WTC11 (cell line): ENCODE data around the gene VPS33B.

Source experiments
- CREM ChIP-seq: sonication (generic); formaldehyde crosslinking; IDR thresholded peaks from 2 replicates; pipeline ENCODE4 v1.8.1; 2022; ENCODE audit warnings: mild to moderate bottlenecking, missing genetic modification reagents, moderate library complexity
- NFYB ChIP-seq: sonication (generic); formaldehyde crosslinking; conservative IDR thresholded peaks from 2 replicates; pipeline ENCODE4 v1.8.0; 2022; ENCODE audit warnings: low read depth, missing genetic modification reagents
- SP1 ChIP-seq: sonication (generic); formaldehyde crosslinking; conservative IDR thresholded peaks from 2 replicates; pipeline ENCODE4 v1.8.1; 2022; ENCODE audit warnings: missing genetic modification reagents
- TF ChIP-seq, protein P1 (sequence below): sonication (generic); formaldehyde crosslinking; IDR thresholded peaks from 2 replicates; pipeline ENCODE4 v1.8.0; 2022; ENCODE audit warnings: mild to moderate bottlenecking, missing genetic modification reagents
- TF ChIP-seq, protein P2 (sequence below): sonication (generic); formaldehyde crosslinking; IDR thresholded peaks from 2 replicates; pipeline ENCODE4 v1.8.1; 2022; ENCODE audit warnings: low read depth, mild to moderate bottlenecking, moderate library complexity, missing genetic modification reagents, borderline replicate concordance
- TF ChIP-seq, protein P3 (sequence below): fragments of 200-600 bp; IDR thresholded peaks from 2 replicates; pipeline ENCODE4 v1.8.0; 2022; ENCODE audit warnings: antibody characterized with exemption
- TF ChIP-seq, protein P4 (sequence below): sonication (generic); formaldehyde crosslinking; IDR thresholded peaks from 2 replicates; pipeline ENCODE4 v1.8.0; 2023; ENCODE audit warnings: missing genetic modification reagents
- TF ChIP-seq, protein P5 (sequence below): sonication (generic); formaldehyde crosslinking; IDR thresholded peaks from 2 replicates; pipeline ENCODE4 v1.8.1; 2022; ENCODE audit warnings: low read depth, missing genetic modification reagents, borderline replicate concordance

DNA sequence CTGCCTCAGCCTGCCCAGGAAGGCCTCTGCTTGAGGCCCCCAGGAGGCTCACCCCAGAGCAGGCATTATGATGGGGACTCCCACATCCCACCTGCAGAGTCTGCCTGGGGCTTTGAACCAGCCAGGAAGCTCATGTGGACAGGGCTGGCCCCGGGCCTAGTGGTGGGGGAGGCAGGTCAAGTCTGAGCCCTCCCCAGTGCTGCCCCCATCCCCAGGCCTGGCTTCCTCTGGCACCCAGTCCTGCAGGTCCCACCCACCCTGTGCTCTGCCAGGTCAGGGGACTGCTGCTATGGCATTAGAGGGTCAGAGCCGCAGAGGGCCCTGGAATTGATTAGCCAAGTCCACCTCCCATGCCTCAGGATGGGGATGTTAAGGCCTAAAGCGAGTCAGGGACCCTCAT lies 17.6 kb upstream of the VPS33B start:
- TF ChIP-seq, protein P1, sequence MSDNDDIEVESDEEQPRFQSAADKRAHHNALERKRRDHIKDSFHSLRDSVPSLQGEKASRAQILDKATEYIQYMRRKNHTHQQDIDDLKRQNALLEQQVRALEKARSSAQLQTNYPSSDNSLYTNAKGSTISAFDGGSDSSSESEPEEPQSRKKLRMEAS (CRISPR knock-in tag), result no peak
- TF ChIP-seq, protein P2, sequence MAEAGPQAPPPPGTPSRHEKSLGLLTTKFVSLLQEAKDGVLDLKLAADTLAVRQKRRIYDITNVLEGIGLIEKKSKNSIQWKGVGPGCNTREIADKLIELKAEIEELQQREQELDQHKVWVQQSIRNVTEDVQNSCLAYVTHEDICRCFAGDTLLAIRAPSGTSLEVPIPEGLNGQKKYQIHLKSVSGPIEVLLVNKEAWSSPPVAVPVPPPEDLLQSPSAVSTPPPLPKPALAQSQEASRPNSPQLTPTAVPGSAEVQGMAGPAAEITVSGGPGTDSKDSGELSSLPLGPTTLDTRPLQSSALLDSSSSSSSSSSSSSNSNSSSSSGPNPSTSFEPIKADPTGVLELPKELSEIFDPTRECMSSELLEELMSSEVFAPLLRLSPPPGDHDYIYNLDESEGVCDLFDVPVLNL (CRISPR knock-in tag), result no peak
- no peak for TF ChIP-seq SP1
- TF ChIP-seq, protein P3, sequence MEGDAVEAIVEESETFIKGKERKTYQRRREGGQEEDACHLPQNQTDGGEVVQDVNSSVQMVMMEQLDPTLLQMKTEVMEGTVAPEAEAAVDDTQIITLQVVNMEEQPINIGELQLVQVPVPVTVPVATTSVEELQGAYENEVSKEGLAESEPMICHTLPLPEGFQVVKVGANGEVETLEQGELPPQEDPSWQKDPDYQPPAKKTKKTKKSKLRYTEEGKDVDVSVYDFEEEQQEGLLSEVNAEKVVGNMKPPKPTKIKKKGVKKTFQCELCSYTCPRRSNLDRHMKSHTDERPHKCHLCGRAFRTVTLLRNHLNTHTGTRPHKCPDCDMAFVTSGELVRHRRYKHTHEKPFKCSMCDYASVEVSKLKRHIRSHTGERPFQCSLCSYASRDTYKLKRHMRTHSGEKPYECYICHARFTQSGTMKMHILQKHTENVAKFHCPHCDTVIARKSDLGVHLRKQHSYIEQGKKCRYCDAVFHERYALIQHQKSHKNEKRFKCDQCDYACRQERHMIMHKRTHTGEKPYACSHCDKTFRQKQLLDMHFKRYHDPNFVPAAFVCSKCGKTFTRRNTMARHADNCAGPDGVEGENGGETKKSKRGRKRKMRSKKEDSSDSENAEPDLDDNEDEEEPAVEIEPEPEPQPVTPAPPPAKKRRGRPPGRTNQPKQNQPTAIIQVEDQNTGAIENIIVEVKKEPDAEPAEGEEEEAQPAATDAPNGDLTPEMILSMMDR, result no peak
- no peak for TF ChIP-seq CREM (CRISPR knock-in tag)
- no peak for TF ChIP-seq NFYB
- TF ChIP-seq, protein P4, sequence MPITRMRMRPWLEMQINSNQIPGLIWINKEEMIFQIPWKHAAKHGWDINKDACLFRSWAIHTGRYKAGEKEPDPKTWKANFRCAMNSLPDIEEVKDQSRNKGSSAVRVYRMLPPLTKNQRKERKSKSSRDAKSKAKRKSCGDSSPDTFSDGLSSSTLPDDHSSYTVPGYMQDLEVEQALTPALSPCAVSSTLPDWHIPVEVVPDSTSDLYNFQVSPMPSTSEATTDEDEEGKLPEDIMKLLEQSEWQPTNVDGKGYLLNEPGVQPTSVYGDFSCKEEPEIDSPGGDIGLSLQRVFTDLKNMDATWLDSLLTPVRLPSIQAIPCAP, result no peak
- TF ChIP-seq, protein P5, sequence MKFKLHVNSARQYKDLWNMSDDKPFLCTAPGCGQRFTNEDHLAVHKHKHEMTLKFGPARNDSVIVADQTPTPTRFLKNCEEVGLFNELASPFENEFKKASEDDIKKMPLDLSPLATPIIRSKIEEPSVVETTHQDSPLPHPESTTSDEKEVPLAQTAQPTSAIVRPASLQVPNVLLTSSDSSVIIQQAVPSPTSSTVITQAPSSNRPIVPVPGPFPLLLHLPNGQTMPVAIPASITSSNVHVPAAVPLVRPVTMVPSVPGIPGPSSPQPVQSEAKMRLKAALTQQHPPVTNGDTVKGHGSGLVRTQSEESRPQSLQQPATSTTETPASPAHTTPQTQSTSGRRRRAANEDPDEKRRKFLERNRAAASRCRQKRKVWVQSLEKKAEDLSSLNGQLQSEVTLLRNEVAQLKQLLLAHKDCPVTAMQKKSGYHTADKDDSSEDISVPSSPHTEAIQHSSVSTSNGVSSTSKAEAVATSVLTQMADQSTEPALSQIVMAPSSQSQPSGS (CRISPR knock-in tag), result no peak
